IPS-11a (cell line): ENCODE data around the gene KTN1.

Experiments used
- H3K4me3 ChIP-seq: one replicate; pipeline ENCODE4 v1.5.1; 2013; ENCODE audit warnings: low read depth, low read length, control low read depth

The KTN1 gene

GRCh38 chr14:55579724-55580469 lies at the start of gene KTN1:
TSS of gene KTN1 (plus strand) at chr14:55580207. CDS start at chr14:55612049, 31,842 bp downstream.
- H3K4me3 ChIP-seq, result peak within 1 kb of the TSS; percentile 86

DNA sequence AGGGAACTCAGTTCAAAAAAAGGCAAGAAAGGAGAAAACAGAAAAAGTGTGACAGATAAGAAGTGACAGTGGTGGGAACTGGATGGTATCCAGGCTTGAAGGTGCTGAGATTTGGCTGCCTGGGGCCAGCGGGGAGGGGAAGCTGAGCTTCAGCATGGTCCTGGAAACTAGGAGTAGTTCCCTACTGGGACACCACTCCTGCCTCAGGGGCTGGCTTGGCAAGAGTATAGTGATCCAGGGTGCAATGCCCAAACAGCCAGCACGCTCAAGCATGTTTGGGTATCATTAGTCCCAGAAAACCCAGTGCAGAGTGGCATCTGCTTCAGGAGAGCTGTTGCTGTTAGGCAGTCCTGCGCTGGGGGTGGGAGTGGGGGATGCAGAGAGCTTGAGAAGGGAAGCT lies 49.5 kb upstream of the KTN1 start:
- H3K4me3 ChIP-seq, result no peak overlapping the region

GRCh38 chr14:55532645-55533344 lies 47.2 kb upstream of the KTN1 start:
- no peak overlapping the region for H3K4me3 ChIP-seq

GRCh38 chr14:55533960-55534359 lies 46.0 kb upstream of the KTN1 start:
- no peak overlapping the region for H3K4me3 ChIP-seq

DNA sequence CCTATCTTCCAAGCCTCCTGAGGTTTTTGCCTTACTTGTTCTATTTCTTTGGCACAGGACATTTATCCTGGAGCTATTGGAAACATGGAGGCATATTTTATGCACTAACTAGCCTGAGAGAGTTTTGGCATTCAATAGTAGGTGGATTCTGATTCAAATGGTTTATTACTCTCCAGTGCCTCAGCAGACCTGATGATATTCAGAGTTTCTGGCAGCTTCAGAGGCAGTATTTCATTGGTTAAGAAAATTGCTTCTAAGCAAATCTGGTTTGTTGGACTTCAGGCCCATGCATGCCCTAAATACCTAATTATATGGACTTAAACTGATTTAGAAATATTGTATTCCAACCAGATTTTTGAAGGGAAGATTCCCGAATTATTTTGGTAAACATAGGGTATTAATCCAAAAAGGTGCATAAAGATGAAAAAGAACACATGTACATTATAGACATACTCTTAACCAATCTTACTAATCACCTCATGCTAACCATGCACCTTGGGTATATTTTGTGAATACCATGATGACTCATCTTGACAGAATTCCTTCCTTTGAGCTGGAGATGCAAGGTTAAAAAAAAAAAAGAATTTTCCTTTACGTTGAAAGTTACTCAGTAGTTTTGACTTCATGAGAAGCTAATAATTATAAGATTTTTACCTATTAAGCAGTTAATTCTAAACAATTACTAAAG lies 44.3 kb upstream of the KTN1 start:
- no peak overlapping the region for H3K4me3 ChIP-seq

DNA sequence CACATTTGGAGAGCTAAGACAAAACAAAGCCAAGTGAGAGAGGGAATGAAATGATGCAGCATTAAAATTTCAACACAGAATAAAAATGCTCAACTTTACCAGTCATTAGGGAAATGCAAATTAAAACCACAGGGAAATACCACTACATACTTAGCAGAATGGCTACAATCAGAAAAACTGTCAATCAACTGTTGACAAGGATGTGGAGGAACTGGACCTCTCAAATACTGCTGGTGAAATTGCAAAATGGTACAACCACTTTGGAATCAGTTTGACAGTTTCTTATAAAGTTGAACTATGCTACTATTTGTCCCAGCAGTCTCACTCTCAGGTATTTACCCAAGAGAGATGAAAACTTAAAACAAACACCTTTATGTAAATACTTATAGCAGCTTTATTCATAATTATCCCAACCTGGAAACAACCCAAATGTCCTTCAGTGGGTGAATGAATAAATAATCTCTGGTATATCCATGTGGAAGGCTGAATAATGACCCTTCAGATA lies 43.8 kb upstream of the KTN1 start:
- H3K4me3 ChIP-seq, result no peak overlapping the region

GRCh38 chr14:55537782-55538181 lies 42.2 kb upstream of the KTN1 start:
- no peak overlapping the region for H3K4me3 ChIP-seq

DNA sequence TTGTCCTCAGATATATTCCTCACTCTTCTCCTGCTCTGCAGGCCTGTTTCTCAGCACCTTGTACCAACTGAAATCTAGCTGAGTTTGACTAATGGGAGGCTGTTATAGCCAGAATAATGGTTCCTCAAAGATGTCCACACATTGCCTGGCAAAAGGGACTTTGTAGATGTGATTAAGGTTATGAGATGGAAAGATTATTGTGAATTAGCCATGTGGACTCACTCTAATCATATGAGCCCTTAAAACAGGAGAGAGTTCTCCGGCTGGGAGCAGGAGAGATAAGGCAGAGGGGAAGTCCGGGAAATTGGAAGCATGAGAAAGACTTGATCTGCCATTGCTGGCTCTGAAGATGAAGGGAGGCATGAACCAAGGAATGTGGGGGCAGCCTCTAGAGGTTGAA lies 40.0 kb upstream of the KTN1 start:
- H3K4me3 ChIP-seq, result no peak overlapping the region

GRCh38 chr14:55540847-55541773 lies 38.9 kb upstream of the KTN1 start:
- no peak overlapping the region for H3K4me3 ChIP-seq

DNA sequence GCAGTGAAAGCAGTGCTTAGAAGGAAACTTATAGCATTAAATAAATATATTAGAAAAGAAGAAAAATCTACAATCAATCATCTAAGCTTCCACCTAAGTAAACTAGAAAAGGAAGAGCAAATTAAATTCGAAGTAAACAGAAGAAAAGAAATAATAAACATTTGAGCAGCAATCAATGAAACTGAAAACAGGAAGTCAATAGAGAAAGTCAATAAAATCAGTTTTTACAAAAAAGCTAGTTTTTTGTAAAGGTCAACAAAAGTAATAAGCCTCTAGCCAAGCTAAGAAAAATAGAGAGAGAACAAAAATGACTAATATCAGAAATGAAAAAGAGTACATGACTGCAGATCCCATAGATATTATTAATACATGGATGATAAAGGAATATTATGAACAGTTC lies 34.2 kb upstream of the KTN1 start:
- H3K4me3 ChIP-seq, result no peak overlapping the region

DNA sequence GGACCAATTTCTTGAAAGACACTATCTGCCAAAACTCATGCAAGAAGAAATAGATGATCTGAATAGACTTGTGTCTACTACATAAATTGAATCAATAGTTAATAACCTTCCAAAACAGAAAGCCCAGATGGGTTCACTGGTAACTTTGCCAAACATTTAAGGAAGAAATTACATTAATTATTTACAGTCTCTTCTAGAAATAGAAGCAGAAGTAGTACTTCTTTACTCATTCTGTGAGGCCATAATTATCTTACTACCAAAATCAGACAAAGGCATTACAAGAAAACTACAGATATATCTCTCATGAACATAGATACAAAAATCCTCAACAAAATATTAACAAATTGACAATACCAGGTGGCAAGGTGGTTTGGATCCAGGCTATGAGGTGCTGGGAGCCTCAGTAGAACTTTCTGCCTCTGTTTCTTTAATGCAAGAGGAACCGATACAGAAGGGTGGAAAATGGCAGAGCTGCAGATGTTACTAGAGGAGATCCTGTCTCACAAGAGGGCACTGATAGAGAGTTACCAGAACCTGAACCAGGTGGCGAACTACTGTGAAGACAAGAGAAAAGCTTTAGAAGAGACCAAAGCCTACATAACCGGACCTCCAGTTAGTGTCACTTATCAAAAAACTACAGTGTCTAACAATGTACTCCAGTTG lies 33.7 kb upstream of the KTN1 start:
- no peak overlapping the region for H3K4me3 ChIP-seq

- H3K4me3 ChIP-seq, result no peak overlapping the region
Measured at GRCh38 chr14:55547650-55548315, 32.2 kb upstream of the KTN1 start.

GRCh38 chr14:55553791-55554190 lies 26.2 kb upstream of the KTN1 start:
- H3K4me3 ChIP-seq, result no peak overlapping the region

DNA sequence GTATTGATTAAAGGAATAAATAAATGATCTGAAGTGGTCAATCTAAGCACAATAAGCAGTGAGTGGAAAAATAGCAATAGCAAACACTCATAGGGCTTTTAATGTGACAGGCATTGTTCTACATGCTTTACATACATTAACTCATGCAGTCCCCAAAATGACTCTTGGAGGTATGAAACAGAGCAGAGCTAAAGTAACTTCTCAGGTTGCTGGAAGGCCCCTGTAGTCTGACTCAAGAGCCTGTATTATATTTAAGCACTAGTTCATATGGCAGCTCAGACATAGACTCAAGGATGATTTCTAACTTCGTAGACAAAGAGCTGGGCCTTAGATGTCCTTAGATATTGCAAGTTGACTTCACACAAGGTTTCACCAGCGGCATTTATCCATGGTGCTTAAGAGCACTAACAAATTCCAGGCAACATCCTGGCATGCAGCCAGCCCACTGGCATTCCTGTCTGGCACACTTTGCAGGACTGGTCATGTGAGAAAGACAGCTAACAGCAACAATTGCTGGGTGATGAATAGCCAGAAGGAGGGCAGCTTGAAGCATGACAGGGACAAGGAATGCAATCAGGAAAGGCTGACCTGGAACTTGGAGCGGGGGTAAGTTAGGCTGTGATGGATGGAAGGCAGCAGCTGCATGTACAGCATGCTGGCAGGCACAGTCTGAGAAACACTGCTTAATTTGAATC lies 22.9 kb upstream of the KTN1 start:
- H3K4me3 ChIP-seq, result no peak overlapping the region

- H3K4me3 ChIP-seq, result no peak overlapping the region
Measured at GRCh38 chr14:55562135-55562534, 17.9 kb upstream of the KTN1 start.

- no peak overlapping the region for H3K4me3 ChIP-seq
Measured at GRCh38 chr14:55568618-55569017, 11.4 kb upstream of the KTN1 start.

DNA sequence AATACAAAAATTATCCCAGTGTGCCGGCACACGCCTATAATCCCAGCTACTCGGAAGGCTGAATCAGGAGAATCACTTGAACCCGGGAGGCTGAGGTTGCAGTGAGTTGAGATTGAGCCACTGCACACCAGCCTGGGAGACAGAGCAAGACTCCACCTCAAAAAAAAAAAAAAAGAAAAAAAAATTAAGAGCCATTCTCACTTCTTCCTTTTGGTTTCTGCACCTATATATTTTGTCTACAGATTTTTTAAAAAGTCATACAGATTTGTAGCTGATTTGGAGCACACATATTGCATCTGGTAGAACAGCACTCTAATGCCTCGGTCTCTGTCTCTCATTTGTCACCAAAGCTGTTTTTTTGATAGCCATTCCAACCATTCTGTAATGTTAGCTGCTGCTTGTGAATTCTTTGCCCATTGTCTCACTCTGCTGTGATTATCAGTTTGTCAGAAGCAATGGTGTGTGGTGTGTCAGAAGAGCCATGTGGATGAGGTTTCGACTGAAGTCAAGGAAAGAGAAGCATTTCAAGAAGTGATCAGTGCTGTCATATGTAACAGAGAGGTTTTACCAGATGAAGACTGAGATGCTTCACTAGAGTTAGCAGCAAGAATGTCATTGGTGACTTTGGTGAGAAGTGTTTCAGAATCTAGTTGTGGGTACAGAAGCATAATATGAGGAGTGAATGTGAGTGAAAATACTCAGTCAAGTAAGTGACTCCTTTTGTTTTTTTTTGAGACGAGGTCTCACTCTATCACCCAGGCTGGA lies 8.7 kb upstream of the KTN1 start:
- no peak overlapping the region for H3K4me3 ChIP-seq

GRCh38 chr14:55572578-55572977 lies 7.4 kb upstream of the KTN1 start:
- no peak overlapping the region for H3K4me3 ChIP-seq
